OCI-M2 (cell line): ENCODE measurements around the gene ZRSR2.
"Not testable (repeated sequence)": the region's sequence is repeated elsewhere in the genome, so short reads cannot be mapped to it uniquely, and the experiment has no call there.

ENCODE experiments used
- DNase-seq: peaks from one replicate; lab custom pipeline; 2025; ENCODE audit not compliant: unreplicated experiment; lab: John Stamatoyannopoulos, UW

The ZRSR2 gene, protein sequence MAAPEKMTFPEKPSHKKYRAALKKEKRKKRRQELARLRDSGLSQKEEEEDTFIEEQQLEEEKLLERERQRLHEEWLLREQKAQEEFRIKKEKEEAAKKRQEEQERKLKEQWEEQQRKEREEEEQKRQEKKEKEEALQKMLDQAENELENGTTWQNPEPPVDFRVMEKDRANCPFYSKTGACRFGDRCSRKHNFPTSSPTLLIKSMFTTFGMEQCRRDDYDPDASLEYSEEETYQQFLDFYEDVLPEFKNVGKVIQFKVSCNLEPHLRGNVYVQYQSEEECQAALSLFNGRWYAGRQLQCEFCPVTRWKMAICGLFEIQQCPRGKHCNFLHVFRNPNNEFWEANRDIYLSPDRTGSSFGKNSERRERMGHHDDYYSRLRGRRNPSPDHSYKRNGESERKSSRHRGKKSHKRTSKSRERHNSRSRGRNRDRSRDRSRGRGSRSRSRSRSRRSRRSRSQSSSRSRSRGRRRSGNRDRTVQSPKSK

DNA sequence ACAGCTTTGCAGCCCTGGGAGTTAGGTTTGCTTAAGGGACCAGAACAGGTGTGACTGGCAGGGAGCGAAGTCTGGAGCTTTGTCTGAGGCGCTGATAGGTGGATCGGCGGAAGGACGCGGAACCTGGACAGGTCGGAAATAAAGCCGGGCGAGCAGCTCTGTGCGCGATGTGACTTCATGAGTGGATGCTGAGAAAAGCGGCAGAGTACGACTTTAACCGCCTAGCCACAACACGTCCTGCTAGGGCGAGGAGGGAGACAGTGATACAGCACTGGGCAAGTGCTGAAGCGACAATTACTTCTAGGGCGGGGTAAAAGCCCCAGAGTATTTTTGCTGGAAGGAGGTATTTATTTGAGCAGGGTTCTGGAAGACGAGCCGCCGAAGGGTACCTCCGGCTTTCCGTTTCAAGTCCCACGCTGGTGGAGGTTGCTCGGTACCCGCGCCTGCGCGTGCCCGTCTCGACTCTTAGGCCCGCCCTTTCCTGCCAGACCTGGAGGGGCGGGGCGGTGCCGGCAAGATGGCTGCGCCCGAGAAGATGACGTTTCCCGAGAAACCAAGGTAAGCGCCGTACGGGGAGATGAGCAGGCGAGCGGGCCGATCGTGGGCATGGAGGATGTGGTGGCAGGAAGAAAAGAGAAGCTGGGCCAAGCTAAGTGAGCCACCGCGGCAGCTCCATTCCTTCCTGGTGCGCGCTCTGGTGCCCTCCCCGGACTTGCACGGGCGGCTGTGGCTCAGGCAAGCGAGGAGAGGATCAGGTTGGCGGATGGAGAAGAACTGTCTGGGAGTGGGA lies at the start of gene ZRSR2:
Gene ZRSR2, plus strand, starts transcription at position 506 of the 790 bp plus-strand sequence. Its CDS starts 12 bp downstream, at position 518.
- no peak for DNase-seq

DNA sequence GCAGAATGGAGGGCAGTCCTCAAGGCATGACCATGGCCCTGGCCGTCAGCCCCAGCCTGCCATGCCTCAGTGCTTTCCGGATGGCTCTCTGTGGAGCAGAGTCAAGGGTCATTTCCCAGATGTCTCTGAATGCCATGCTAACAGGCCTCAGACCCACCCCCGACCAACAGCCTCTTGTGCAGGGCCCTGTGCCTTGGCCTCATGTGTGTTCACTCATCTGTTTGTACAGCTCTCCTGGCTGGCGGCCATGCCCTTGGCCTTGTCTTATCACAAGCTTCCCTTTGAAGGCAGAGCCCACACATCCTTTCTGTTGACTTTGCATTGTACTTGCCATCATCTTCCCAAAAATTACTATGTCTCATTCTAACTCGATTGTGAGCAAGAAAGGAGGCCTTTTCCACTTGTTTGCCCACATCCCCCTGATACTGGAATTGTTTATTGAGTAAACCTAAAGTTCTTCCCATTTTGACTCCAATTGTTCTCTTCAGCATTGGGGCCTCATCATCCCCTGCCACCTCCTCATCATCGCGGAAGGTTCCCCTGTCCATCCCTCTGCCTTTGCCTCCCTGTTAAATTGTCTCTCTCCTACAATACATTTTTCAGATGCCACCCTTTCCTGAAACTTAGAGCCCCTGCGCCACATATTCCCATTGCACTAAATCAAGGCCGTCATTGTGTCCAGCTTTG lies 46.0 kb upstream of the ZRSR2 start:
- DNase-seq = no peak

DNA sequence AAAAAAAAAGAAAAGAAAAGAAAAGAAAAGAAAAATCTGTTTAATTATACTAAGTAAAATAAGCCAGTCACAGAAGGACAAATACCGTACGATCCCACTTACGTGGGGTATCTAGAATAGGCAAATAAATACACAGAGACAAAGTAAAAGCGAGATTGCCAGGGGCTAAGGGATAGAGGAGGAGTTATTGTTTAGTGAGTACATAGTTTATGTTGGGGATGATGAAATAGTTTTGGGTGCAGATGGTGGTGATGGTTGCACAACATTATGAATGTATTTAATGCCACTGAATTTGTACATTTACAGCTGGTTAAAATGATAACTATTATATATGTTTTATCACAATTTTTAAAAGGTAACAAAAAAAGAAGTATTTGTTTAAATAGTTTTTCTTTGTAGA lies 45.1 kb upstream of the ZRSR2 start:
- no peak for DNase-seq

DNA sequence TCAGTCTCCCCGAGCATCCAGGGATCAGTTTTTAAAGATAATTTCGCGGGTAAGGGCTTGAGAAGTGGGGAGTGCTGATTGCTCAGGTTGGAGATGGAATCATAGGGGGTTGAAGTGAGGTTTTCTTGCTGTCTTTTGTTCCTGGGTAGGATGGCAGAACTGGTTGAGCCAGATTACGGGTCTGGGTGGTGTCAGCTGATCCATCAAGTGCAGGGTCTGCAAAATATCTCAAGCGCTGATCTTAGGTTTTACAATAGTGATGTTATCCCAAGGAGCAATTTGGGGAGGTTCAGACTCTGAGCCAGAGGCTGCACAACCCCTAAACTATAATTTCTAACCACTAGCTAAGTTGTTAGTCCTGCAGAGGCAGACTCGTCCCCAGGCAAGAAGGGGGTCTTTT lies 43.6 kb upstream of the ZRSR2 start:
- not testable (repeated sequence) for DNase-seq

DNA sequence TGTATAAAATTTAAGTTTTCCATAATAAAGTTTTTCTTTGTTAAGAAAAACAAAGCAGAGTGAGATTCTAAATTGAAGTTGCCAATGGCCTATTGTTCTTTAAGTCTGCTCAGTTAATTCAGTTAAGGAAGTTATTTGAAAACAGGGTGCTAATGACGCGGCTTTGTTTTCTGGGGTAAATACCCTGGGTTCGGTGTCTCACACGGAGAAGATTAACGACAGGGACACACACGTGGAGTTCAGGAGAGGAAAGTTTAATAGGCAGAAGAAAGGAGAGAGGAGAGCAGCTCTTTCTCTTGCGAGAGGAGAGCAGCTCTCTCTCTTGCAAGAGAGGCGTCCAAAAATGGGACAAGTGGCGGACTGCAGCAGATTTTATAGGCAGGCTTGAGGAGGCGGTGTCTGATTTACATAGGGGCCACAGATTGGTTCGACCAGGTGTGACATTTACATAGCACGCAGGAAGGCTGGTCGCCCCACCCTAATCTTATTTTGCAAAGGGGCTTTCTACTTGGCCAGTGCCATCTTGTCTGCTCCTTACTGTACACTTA lies 42.6 kb upstream of the ZRSR2 start:
- DNase-seq = no peak

DNA sequence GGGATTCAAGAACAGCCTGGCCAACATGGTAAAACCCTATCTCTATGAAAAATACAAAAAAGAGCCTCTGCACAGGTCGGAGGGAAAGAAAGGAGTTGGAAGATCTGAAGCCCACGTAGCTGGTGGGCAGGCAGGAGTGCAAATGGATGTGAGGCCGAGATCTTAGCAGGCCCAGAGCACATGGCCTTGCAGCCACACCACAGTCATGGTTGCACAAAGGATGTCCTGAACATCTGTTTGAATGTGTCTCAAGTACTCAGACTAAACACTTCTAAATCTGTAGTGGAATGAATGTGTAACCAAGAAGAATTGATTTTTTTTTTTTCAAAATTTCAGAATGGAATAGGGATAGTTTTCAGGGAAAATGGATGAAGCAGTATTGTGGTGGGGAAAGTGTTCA lies 41.4 kb upstream of the ZRSR2 start:
- DNase-seq = no peak

DNA sequence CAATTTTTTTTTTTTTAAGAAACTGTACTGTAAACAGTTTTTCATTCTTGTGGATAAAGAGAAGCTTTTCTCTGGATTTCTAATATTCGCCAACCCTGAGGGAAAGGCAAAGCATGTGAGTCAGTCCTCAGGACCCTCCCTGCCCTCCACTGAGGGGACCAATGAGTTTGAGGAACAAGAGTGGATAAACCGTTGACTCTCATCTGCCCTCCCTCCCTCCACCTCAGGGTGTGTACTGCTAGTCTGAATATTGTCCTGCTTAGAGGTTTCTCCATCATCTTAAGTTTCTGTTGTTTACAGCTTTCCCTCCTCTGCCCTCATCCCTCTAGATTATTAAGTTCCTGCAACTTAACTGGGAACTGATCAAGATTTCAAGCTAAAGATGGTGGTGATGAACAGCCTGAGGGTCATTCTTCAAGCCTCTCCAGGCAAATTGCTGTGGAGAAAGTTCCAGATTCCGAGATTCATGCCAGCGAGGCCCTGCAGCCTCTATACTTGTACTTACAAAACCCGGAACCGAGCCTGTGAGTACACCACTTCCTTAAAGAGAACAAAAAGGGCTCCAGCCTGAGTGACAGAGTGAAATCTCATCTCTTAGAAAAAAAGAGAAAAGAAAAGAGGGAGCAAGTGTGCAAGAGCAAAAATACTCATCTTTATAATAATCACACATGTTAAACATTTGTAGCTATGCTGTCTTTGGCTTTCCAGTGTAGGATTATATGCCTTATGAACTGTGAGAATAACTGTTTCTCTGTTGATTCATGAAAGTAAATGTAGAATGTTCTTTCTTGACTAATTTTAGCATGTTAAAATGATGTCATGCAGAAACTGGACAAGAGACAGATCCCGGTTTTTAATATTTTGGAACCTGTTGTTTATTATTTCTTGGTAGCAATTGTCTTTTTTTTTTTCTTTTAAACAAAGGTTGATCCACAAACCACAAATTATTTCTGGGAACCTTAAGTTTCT lies 40.4 kb upstream of the ZRSR2 start:
- no peak for DNase-seq

DNA sequence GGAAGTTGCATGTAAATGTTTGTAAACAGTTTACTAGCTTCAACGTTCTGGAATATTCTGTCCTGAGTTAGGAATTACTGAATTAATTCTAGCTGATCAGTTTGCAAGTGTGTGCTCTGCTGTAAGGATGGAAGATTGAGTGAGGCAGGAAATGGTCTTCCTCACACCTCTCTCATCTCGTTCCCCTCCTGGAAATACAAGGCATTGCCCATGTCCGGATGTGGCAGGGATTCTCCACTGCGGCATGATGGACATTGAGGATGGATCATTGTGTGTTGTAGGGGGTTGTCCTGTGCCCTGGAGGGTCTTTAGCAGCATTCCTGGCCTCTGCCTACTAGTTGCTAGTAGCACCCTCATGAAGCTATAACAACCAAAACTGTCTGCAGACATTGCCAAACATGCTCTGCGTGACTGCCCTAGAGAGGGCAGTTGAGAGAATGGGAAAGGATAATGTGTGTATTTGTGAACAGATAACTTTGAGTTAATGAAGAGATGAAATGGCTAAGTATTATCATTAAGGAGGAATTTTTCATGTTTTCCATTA lies 39.6 kb upstream of the ZRSR2 start:
- DNase-seq = no peak

DNA sequence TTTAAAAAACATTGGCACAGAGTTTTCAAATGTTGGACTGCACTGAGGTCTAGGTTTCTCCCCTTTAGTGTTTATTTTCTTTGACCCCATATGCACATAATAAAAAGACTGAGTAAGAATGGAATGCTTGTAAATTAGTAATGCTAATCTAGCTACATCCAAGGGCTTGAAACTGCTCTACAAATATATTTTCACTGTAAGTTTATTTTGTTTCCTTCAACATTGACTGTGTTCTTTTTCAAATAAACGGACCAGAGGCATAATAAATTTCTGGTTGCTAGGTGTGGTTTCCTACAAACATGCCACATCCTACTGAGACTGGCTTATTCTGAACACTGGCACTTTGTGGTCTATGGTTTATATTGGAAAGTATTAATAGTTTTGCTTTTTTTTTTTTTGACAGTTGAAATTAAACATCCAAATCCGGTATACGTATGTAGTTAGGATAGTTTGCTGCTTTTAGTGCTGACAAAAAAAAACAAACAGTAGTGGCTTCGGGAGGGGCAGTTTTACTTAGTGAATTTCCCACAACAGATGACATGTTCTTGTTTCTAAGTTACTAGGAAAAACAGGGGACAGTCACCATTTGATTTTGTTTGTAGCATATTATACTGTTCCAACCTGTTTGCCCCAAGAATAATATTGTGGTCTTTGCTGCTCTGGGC lies 39.0 kb upstream of the ZRSR2 start:
- DNase-seq = no peak

DNA sequence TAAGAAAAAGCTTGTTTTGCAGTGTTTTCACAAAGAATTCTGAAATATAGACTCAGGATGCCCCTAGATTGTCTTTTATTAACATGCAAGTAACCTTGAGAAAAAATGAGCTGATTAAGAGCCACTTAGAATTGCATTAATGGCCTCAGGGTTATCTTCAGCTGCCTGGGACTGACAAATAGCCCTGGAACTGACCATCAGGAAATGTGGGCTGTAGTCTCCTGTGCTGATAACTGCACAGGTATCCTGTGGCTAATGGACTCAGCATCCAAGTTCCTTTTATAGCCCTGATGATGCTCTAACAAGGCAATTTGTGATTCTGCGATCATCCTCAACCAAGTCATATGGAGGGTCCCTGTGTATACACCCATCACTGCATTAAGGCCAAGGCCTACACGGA lies 35.2 kb upstream of the ZRSR2 start:
- no peak for DNase-seq

DNA sequence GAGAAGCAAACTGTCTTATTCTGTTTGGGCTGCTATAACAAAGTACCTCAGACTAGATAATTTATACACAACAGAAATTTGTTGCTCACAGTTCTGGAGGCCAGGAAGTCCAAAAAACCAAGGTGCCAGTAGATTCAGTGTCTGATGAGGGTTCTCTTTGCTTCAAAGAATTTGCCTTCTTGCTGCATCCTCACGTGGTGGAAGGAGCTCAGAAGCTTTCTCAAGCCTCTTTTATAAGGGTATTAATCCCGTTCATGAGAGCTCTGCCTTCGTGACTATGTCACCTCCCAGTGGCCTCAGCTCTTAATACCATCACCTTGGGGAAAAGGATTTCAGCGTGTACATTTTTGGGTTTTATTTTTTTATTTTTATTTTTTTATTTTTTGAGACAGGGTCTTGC lies 32.1 kb upstream of the ZRSR2 start:
- no peak for DNase-seq

DNA sequence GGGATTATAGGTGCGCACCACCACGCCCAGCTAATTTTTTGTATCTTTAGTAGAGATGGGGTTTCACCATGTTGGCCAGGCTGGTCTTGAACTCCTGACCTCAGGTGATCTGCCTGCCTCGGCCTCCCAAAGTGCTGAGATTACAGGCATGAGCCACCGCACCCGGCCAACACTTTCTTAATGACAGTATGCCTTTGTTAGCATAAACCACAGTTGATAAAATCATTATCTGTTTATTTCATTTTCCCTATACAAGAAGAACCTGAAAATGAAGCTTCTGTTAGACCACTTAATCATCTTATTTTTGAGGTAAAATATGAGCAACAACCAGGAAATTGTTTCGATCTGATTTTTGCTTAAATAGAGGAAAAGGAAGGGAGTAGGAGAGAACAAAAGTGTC lies 30.4 kb upstream of the ZRSR2 start:
- not testable (repeated sequence) for DNase-seq

DNA sequence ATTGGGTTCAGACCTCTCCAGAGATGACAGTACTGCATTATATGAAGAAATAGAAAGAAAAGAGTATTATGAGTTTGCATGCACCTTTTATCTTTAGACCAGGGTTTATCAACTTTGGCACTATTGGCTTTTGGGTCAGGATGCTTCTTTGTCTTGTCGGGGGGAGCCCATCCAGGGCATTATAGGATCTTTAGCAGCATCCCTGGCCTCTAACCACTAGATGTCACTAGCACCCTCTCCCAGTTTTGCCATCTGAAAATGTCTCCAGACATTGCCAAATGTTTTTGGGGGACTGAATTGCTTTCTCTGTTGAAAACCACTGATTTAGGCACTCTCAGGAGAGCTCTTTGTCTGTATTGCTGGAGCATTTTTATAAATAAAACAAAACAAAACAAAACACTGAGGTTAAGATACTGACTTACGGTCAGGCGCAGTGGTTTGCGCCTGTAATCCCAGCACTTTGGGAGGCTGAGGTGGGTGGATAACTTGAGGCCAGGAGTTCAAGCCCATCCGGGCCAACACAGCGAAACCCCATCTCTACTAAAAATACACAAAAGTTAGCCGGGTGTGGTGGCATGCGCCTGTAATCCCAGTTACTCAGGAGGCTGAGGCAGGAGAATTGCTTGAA lies 28.6 kb upstream of the ZRSR2 start:
- no peak for DNase-seq

DNA sequence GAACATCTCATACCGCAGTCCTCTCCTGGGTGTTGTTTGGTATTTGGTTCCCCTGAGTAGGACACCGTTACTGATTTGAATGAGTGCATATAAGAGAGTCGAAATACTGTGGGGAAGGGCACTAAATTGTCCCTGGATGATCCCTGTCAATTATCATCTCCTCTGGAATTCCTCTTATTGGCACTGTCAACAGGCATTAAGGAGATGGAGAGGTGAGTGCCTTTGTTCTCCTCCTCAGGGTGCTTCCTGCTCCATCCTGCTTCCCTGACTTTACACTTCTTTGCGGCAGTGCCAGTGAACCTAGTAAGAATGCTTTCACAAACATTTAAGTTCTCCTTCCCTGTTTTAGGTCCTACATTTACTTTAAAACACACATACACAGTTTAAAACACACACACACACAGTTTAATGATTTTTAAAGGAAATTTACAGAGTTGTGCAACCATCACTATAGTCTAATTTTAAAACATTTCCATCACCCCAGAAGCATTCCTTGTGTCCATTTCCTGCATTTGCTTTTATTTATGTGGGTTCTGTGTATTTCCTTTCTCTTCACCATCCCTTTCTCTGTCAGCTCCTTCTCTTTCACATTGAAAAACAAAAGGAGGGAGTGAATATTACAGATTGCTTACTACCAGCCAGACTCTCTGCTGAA lies 20.9 kb upstream of the ZRSR2 start:
- no peak for DNase-seq

DNA sequence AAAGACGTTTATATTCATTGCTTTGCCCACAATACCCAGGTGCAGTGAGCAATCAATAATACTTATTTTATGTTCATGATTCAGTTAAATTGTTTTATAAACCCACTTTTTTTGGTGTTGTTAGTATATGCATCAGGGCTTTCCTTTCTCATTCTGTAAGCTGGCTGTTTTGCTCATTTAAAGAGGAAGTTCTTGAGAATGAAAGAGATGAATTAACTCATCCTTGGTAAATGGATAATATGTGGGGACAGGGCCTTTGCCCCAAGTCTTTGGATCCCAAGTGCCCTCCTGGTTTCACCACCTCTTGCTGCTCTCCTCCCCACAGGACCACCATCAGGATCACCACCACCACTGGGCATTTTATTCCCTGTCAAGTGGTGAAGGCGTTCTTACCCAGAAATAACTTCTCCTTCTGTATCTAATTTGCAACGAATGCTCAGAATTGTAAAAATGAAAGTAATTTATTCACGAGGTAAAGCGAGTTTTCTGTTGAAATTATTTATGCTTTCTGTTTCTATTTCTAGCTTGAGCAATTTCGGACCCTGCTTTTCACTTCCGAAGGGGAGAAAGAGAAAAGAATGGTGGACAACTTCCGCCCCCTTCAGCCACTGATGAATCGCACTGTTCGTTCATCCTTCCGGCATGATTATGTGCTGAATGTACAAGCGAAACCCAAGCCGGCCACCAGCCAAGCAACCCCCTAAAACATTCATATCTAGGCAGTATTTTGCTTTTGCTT lies 8.2 kb upstream of the ZRSR2 start:
- no peak for DNase-seq

DNA sequence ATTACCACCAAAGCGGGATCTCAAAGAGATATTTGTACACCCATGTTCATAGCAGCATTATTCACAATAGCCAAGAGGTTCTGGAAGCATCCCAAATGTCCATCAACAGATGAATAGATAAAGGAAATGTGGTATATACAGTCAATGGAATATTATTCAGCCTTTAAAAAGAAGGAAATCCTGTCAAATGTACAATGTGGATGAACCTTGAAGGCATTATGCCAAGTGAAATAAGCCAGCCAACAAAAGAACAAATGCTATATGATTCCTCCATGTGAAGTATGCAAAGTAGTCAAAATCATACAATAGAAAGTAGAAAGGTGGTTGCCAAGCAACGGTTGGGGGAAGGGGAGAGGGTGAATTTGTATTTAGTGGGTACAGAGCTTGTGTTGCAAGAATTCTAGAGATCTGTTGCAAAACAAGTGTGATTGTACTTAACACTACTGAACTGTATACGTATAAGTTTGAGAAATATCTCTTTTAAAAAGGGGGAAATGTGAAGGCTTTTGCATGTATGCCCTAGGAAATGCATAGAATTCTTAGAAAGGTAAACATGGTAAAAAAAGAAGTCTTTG lies 5.0 kb upstream of the ZRSR2 start:
- no peak for DNase-seq

DNA sequence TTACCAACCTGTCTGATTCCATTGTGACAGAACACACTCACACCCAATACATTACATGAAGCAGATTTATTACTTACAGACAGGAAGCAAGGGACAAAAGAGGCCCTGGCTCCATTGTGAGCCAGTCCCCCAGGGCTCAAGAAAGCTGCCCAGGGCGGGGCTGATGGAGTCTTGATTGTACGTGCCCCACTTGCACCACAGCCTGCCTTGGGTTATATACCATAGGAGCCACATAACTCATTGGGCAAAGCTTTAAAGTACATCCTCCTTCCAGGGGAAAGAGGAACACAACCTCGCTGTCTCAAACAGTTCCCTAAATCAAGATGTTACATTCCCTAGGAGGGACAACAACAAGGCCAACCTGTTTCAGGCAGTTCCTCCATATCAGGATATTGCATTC lies 3.4 kb upstream of the ZRSR2 start:
- DNase-seq = no peak
